HepG2 (cell line): ENCODE data around the gene RTP5.

ENCODE experiments used
- CTCF ChIP-seq: sonication (generic); formaldehyde crosslinking; IDR thresholded peaks from 2 replicates; pipeline ENCODE4 v1.5.0; 2020; ENCODE audit warnings: mild to moderate bottlenecking, missing genetic modification reagents, moderate library complexity
- HNF4A ChIP-seq: sonication (generic); formaldehyde crosslinking; IDR thresholded peaks from 2 replicates; pipeline ENCODE4 v1.4.0; 2020; ENCODE audit warnings: missing genetic modification reagents
- POLR2A ChIP-seq, 2 experiments: IDR thresholded peaks; 2 replicates each; pipeline ENCODE4 v1.6.1; 2011; ENCODE audit warnings: low read depth in 2 of 2, low read length in 2 of 2, mild to moderate bottlenecking in 1 of 2, moderate library complexity in 1 of 2; ENCODE audit not compliant: insufficient read depth in 1 of 2
- RBFOX2 ChIP-seq: fragments of 200-400 bp; formaldehyde crosslinking; IDR thresholded peaks from 2 replicates; pipeline ENCODE4 v1.6.1; 2017; ENCODE audit warnings: low read depth, mild to moderate bottlenecking, low read length
- RFXAP ChIP-seq: sonication (generic); formaldehyde crosslinking; IDR thresholded peaks from 2 replicates; pipeline ENCODE4 v1.4.0; 2020; ENCODE audit warnings: missing genetic modification reagents, borderline replicate concordance
- TFDP2 ChIP-seq: sonication (generic); formaldehyde crosslinking; IDR thresholded peaks from 2 replicates; pipeline ENCODE4 v1.4.0; 2020; ENCODE audit warnings: missing genetic modification reagents
- THAP8 ChIP-seq: sonication (generic); formaldehyde crosslinking; IDR thresholded peaks from 2 replicates; pipeline ENCODE4 v1.5.1; 2020; ENCODE audit warnings: missing genetic modification reagents, mild to moderate bottlenecking, borderline replicate concordance
- U2AF2 ChIP-seq: fragments of 200-400 bp; formaldehyde crosslinking; IDR thresholded peaks from 2 replicates; pipeline ENCODE4 v1.6.1; 2017; ENCODE audit warnings: low read depth, mild to moderate bottlenecking, low read length
- ZFP36L2 ChIP-seq: sonication (generic); formaldehyde crosslinking; IDR thresholded peaks from 2 replicates; pipeline ENCODE4 v1.4.0; 2020; ENCODE audit warnings: missing genetic modification reagents
- ZNF136 ChIP-seq: sonication (generic); formaldehyde crosslinking; IDR thresholded peaks from 2 replicates; pipeline ENCODE4 v1.8.1; 2022; ENCODE audit warnings: low read depth, mild to moderate bottlenecking, moderate library complexity, missing genetic modification reagents
- ZNF644 ChIP-seq: IDR thresholded peaks from 2 replicates; pipeline ENCODE4 v1.6.1; 2016; ENCODE audit warnings: low read depth
- ZNF75D ChIP-seq: sonication (generic); formaldehyde crosslinking; IDR thresholded peaks from 2 replicates; pipeline ENCODE4 v1.8.1; 2023; ENCODE audit warnings: missing genetic modification reagents, mild to moderate bottlenecking, borderline replicate concordance

- TF ChIP-seq ZNF136 (no peak), POLR2A (IDR thresholded peaks at IDR 0.05; ENCODE audit: insufficient read depth in 1 of 2, low read depth in 2 of 2, low read length in 2 of 2) (no peak), ZNF75D (CRISPR knock-in tag) (no peak), ZNF644 (CRISPR knock-in tag) (no peak), RFXAP (no peak), U2AF2 (no peak), HNF4A (CRISPR knock-in tag) (no peak), RBFOX2 (no peak), ZFP36L2 (no peak), TFDP2 (CRISPR knock-in tag) (no peak), CTCF (no peak), THAP8 (CRISPR knock-in tag) (no peak)
Observed at GRCh38 chr2:241873081-241873802, 3.7 kb downstream of the RTP5 start.
